ENCODE results near the gene ZNF511. TPM values are rescaled to one million over a fixed set of nuclear protein-coding genes. Genes with fewer than 3 reads are reported as not detected.

Gene ZNF511
- total RNA-seq, 2 experiments from 2014 or later: 68.8 to 95.0 TPM

GRCh38 chr10:133295426-133296320, 13.0 kb upstream of the ZNF511 start:
- CTCF ChIA-PET (ENCODE audit: unreplicated experiment): no interaction called here

GRCh38 chr10:133297504-133297903, 11.2 kb upstream of the ZNF511 start:
- no peak overlapping the region for H3K4me3 ChIP-seq (ENCODE audit: low read depth, low read length, poor library complexity, severe bottlenecking)
- CTCF ChIA-PET (ENCODE audit: unreplicated experiment): no interaction called here
- H3K4me2 ChIP-seq (ENCODE audit: low read length): no peak overlapping the region
- POLR2A ChIA-PET: no interaction called here
- H3K79me2 ChIP-seq (ENCODE audit: insufficient read depth, low read depth, low read length): no peaks in the 10 kb centered on the region
- peaks cover 90% of the 10 kb centered on the region for H3K36me3 ChIP-seq (ENCODE audit: insufficient read depth, low read length)
- no TSS peak for BruUV-seq (replicated peaks)
- no peak for TF ChIP-seq EZH2phosphoT487 (IDR thresholded peaks at IDR 0.05; ENCODE audit: borderline replicate concordance, low read depth, low read length)
- TF ChIP-seq, protein P1, sequence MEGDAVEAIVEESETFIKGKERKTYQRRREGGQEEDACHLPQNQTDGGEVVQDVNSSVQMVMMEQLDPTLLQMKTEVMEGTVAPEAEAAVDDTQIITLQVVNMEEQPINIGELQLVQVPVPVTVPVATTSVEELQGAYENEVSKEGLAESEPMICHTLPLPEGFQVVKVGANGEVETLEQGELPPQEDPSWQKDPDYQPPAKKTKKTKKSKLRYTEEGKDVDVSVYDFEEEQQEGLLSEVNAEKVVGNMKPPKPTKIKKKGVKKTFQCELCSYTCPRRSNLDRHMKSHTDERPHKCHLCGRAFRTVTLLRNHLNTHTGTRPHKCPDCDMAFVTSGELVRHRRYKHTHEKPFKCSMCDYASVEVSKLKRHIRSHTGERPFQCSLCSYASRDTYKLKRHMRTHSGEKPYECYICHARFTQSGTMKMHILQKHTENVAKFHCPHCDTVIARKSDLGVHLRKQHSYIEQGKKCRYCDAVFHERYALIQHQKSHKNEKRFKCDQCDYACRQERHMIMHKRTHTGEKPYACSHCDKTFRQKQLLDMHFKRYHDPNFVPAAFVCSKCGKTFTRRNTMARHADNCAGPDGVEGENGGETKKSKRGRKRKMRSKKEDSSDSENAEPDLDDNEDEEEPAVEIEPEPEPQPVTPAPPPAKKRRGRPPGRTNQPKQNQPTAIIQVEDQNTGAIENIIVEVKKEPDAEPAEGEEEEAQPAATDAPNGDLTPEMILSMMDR (conservative IDR thresholded peaks at IDR 0.05; ENCODE audit: low read length): no peak
- DNase-seq (ENCODE audit: low spot score): no peak
- no peak overlapping the region for H2AFZ ChIP-seq (ENCODE audit: low read length)
- no peaks in the 10 kb centered on the region for H3K9me2 ChIP-seq (ENCODE audit: insufficient read depth, low read length)
- no peaks in the 10 kb centered on the region for H3K4me1 ChIP-seq (ENCODE audit: insufficient read depth, low read length, poor library complexity, severe bottlenecking)
- intact Hi-C loops (cut with micrococcal nuclease; ENCODE audit: unreplicated experiment): no loop called here
- no peaks in the 10 kb centered on the region for H4K20me1 ChIP-seq (ENCODE audit: insufficient read depth, low read length)
- no peaks in the 10 kb centered on the region for H3K9me3 ChIP-seq (ENCODE audit: low read length)
- H3K27ac ChIP-seq (ENCODE audit: low read depth, low read length, poor library complexity, severe bottlenecking): no peak overlapping the region

More at GRCh38 chr10:133295426-133296320, 13.0 kb upstream of the ZNF511 start:
- Histone ChIP-seq H3K36me3 (ENCODE audit: insufficient read depth, low read length) (peaks cover 87% of the 10 kb centered on the region), H3K27ac (ENCODE audit: low read depth, low read length, poor library complexity, severe bottlenecking) (no peak overlapping the region), H3K9me2 (ENCODE audit: insufficient read depth, low read length) (no peaks in the 10 kb centered on the region), H3K79me2 (ENCODE audit: insufficient read depth, low read depth, low read length) (no peaks in the 10 kb centered on the region), H3K9me3 (ENCODE audit: low read length) (no peaks in the 10 kb centered on the region), H3K4me2 (ENCODE audit: low read length) (no peak overlapping the region), H3K4me3 (ENCODE audit: low read depth, low read length, poor library complexity, severe bottlenecking) (no peak overlapping the region), H4K20me1 (ENCODE audit: insufficient read depth, low read length) (no peaks in the 10 kb centered on the region), H2AFZ (ENCODE audit: low read length) (no peak overlapping the region), H3K4me1 (ENCODE audit: insufficient read depth, low read length, poor library complexity, severe bottlenecking) (no peaks in the 10 kb centered on the region)
- BruUV-seq (replicated peaks): no TSS peak
- intact Hi-C loops (cut with micrococcal nuclease; ENCODE audit: unreplicated experiment): no loop called here
- TF ChIP-seq, protein P1 (conservative IDR thresholded peaks at IDR 0.05; ENCODE audit: low read length): no peak
- no peak for TF ChIP-seq EZH2phosphoT487 (IDR thresholded peaks at IDR 0.05; ENCODE audit: borderline replicate concordance, low read depth, low read length)
- DNase-seq (ENCODE audit: low spot score): no peak
- POLR2A ChIA-PET: no interaction called here

DNA sequence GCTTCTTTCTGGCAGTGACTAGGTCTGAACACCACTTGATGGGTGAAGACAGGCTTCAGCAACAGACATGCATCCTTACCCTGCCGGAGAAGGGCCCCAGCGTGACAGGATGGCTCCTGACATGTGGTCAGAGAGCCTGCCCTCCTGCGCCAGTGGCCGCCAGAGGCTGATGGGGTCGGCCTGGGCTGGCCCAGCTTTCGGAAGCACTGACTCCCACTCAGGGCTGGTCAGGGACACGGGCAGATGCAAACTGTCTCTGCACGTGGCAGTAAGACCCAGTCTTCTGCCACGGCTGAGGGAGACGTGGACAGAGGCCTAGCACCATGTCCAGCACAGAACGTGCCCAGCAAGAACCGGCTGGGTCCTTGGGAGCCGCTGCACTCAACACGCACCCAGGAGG, 10.2 kb upstream of the ZNF511 start:
- Histone ChIP-seq H3K4me3 (ENCODE audit: low read depth, low read length, poor library complexity, severe bottlenecking) (no peak overlapping the region), H3K4me1 (ENCODE audit: insufficient read depth, low read length, poor library complexity, severe bottlenecking) (no peaks in the 10 kb centered on the region), H4K20me1 (ENCODE audit: insufficient read depth, low read length) (no peaks in the 10 kb centered on the region), H3K9me3 (ENCODE audit: low read length) (no peaks in the 10 kb centered on the region), H3K27ac (ENCODE audit: low read depth, low read length, poor library complexity, severe bottlenecking) (no peak overlapping the region), H3K4me2 (ENCODE audit: low read length) (no peak overlapping the region), H3K79me2 (ENCODE audit: insufficient read depth, low read depth, low read length) (no peaks in the 10 kb centered on the region), H3K9me2 (ENCODE audit: insufficient read depth, low read length) (no peaks in the 10 kb centered on the region), H2AFZ (ENCODE audit: low read length) (no peak overlapping the region), H3K36me3 (ENCODE audit: insufficient read depth, low read length) (peaks cover 83% of the 10 kb centered on the region)
- TF ChIP-seq, protein P1 (conservative IDR thresholded peaks at IDR 0.05; ENCODE audit: low read length): no peak
- TF ChIP-seq EZH2phosphoT487 (IDR thresholded peaks at IDR 0.05; ENCODE audit: borderline replicate concordance, low read depth, low read length): no peak
- DNase-seq (ENCODE audit: low spot score): no peak
- POLR2A ChIA-PET: no interaction called here
- CTCF ChIA-PET (ENCODE audit: unreplicated experiment): no interaction called here
- BruUV-seq (replicated peaks): no TSS peak
- intact Hi-C loops (cut with micrococcal nuclease; ENCODE audit: unreplicated experiment): no loop called here

Data from OCI-LY7 (cell line).